Effector CD4-positive, alpha-beta T cell (primary cell): ENCODE data around the gene SAP30BP.

Experiments used
- DNase-seq: peaks from one replicate; pipeline ENCODE4 v3.0.0-alpha.2; 2020

SAP30BP gene

DNA sequence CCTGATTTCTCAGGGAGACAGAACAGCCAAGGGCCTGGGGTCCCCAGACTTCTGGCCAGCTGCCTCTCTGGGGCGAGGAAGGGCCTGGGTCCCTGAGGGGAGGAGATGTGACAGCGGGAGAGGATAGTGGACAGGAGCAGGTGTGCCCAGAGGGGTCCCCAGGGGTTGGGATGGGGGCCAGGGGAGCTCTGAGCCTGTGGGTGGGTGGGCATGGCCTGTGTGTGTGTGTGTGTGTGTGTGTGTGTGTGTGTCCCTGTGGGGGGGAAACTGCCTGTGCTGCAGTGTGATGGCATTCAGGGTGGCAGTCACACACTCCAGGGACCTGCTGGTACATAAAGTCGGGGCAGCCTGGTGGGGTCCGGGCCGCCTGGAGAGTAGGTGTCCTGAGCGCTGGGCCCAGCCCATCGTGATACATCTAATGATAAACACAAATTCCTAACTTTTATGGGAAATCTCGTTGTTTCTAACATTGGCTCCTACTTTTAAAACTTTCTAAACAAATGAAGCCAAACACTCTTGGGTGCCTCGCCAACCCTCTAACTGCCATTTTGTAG lies 55.5 kb downstream of the SAP30BP start:
- no peak for DNase-seq

DNA sequence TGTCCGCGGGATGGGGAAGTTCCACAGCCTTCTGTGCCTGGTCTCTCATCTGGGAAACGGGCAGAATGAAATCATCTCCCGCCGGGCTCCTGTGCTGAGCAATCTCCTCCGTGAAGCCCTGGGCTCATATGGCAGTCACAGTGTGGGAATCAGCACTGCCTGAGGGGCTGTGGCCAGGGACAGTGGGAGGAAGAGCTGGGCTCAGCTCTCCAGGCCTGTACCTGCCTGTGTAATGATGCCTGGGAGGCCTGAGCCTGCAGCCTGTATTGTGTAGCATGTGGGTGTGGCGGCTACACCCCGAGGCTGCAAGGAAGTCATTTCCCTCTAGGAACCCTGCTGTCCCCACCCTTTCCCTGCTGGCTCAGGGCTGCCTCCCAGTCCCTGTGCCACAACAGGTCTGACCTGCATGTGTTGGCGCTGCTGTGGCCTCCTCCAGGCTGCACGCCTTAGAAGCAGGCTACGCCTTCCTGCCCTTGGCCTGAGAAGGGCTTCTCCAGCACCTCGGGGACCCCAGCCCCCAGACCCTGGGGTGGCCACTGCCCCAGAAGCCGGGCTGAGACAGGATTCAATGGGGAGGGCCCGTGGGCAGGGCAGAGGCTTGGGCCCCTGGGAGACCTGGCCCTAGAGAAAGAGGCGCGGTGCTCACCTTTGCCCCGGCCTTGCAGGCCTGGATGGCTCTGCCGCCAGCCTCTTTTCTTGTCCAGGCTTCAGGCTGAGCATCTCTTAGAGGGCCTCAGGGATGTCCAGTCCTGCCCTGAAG lies 56.2 kb downstream of the SAP30BP start:
- DNase-seq = no peak

DNA sequence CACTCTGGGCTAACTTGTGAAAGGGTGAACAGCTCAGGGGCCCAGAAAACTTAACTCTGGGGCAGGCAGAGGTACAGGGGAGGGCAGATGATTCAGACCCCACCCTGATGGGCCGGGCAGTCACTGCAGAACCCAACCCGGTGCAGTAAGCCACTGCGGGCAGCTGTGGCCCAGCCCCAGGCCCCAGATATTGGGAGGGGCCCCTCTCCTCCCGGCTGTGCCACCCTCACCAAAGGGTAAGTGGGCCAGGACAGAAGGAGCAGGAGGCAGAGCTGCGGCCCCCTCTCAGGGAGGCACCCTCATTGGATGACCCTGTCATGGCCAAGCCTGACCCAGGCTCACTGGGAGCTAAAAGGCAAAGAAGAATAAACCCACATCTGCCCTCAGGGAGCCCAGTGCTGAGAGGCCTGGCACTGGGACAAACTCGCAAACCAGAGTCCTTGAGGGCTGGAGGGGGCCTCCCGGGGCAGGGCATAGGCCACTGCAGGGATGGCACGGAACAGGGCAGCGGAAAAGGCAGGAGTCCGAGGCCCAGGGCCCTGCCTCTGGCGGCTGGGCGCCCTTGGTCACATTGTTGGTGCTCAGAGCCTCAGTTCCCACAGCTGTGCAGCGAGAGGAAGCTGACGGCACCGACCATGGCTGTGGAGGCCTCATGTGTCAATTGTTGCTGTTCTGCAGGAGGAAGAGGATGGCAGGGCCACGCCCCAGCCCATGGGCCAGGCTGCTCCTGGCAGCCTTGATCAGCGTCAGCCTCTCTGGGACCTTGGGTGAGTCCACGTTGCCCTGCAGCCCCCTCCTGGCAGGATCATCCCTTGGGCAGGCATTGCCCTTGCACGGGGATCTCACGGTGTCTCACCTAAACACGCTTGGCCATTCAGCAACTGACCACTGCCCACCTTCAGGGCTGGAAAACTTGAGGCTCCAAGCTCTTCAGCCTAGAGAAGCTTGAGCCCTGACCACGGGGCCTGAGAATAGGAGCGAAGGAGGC lies 57.2 kb downstream of the SAP30BP start:
- no peak for DNase-seq

GRCh38 chr17:75725504-75725903 lies 58.4 kb downstream of the SAP30BP start:
- no peak for DNase-seq

- no peak for DNase-seq
These were observed 60.3 kb downstream of the SAP30BP start for GRCh38 chr17:75727391-75727790.

DNA sequence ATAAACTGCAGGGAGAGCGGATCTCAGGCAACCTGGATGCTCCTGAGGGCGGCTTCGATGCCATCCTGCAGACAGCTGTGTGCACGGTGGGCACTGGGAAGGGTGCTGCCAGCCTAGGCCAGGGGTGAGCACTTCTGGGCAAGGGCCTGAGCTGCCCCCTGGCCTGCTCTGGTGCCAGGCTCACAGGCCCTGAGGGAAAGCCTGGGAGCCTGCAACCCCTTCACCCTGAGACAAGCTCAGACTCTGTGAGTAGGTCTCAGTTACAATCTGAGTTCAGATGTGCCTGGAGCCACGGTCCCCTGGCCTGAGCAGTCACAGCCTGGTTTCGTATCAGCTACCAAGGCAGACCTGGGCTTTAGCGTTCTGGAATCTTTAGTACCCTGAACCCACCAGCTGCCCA lies 62.2 kb downstream of the SAP30BP start:
- no peak for DNase-seq

DNA sequence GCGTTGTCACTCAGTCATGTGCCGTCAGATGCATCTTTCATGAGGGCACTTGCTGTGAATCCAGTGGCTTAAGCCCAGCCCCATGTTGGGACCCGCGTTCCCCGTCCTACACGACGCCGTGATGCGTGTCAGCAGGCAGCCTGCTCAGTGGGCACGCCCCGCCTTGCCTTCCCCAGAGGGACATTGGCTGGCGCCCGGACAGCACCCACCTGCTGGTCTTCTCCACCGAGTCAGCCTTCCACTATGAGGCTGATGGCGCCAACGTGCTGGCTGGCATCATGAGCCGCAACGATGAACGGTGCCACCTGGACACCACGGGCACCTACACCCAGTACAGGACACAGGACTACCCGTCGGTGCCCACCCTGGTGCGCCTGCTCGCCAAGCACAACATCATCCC lies 62.9 kb downstream of the SAP30BP start:
- DNase-seq = no peak

DNA sequence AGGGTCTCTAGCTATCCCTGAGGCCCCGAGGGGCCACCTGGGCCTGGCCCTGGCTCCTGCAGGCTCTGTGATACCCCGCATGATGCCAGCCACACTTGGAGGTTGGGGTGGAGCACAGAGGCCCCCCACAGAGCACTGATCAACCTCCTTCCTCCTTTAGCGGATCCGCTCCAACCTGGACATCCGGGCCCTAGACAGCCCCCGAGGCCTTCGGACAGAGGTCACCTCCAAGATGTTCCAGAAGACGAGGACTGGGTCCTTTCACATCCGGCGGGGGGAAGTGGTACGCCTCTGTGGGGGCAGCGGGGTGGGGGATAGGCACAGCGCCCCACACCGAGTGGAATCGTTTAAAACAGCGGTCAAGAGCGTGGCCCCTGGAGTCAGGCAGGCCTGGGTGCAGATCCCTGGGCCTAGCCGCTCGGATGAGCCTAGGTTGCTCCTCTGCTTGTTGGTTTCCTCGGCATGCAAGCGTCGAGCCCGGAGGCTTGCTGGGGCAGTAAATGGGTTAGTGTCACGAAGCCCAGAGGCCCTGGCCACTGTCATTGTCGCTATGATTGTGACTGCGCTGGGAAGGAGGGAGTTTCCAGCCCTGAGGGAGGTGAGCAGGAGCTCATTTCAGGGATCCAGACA lies 64.1 kb downstream of the SAP30BP start:
- no peak for DNase-seq

- no peak for DNase-seq
These were observed 64.8 kb downstream of the SAP30BP start for GRCh38 chr17:75731716-75732498.

GRCh38 chr17:75733471-75733870 lies 66.3 kb downstream of the SAP30BP start:
- DNase-seq = no peak

GRCh38 chr17:75734674-75735294 lies 67.6 kb downstream of the SAP30BP start:
- DNase-seq = no peak

DNA sequence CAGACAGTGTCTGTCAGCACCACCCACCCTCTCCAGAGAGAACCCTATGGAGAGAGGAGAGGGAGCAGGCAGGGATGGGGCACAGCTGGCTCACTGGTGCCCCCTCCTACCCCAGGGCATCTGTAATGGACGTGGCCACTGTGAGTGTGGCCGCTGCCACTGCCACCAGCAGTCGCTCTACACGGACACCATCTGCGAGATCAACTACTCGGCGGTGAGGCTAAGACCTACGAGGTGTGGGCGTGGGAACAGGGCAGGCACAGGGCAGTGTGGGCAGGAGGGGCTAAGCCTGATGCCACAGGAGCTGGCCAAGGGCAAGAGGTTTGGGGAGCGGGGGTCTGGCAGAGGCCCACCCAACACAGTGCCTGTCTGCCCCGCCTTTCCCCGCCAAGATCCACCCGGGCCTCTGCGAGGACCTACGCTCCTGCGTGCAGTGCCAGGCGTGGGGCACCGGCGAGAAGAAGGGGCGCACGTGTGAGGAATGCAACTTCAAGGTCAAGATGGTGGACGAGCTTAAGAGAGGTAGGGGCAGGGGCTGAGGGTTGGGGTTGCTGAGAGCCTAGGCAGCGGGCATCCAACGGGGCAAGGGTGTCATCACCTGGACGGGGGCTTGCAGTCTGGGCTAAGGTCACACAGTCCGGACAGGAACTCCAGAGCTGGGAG lies 69.2 kb downstream of the SAP30BP start:
- DNase-seq = no peak

GRCh38 chr17:75737133-75737962 lies 70.2 kb downstream of the SAP30BP start:
- no peak for DNase-seq

DNA sequence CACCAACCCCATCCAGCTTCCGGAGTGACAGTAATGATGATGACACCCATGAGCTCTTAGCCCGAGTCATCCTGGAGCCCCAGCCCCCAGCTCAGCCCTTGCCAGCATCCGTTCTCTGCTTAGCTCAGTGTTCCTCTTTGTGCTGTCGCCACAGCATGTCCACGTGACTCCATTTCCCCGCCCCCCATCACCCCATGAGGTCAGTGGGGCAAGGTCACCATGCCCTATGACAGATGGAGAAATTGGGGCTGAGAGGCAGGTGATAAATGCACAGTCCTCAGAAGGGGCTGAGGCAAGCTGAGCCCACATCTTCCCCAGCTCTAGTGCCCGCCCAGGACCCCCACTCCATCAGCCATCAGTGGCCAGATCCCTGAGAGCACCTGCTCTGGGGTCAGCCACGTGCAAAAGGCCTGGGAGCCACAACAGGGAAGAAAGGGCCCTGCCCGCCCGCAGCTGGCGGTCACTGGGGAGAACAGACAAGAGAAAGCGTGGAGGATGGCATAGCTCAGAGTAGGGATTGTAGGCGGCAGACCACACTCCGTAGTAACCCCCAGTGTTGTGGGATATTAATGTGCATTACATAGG lies 71.2 kb downstream of the SAP30BP start:
- no peak for DNase-seq

- no peak for DNase-seq
These were observed 72.0 kb downstream of the SAP30BP start for GRCh38 chr17:75739174-75739573.

- no peak for DNase-seq
These were observed 72.7 kb downstream of the SAP30BP start for GRCh38 chr17:75739801-75740200.

- no peak for DNase-seq
These were observed 73.1 kb downstream of the SAP30BP start for GRCh38 chr17:75740215-75740614.

- DNase-seq = no peak
These were observed 73.5 kb downstream of the SAP30BP start for GRCh38 chr17:75740631-75741077.

GRCh38 chr17:75742337-75742736 lies 75.2 kb downstream of the SAP30BP start:
- no peak for DNase-seq
